IMR-90 (cell line): ENCODE measurements around the gene NRL. TPM values are rescaled to one million over a fixed set of nuclear protein-coding genes. Genes with fewer than 3 reads are reported as not detected.

Experiments used
- ATAC-seq: fragments of 200-7000 bp; cut with Tn5 transposase; 2 replicates; pipeline ENCODE4 v1.9.1; 2020; ENCODE audit warnings: low read depth, mild to moderate bottlenecking, moderate library complexity
- BruUV-seq: library from RNA; stranded (reverse); fragments of 400-500 nt; replicated peaks from 2 replicates; lab custom pipeline; 2021; lab: Mats Ljungman, UMichigan
- CTCF ChIA-PET: fragments of 300-600 bp; formaldehyde crosslinking; extraction: SDS; loops from one replicate; lab custom pipeline; 2021; ENCODE audit warnings: antibody characterized with exemption; lab: Yijun Ruan, JAX
- POLR2A ChIA-PET: fragments of 300-600 bp; sonication (Branson Sonifier 250); formaldehyde crosslinking; loops from one replicate; lab custom pipeline; 2022; ENCODE audit warnings: antibody characterized with exemption; ENCODE audit not compliant: unreplicated experiment; lab: Charles Lee
- DNase-seq: peaks from one replicate; pipeline ENCODE4 v3.0.0; 2013
- H2AFZ ChIP-seq: replicated peaks from 2 replicates; pipeline ENCODE3; 2013; ENCODE audit warnings: low read length, mild to moderate bottlenecking; ENCODE audit not compliant: poor library complexity
- H2AK5ac ChIP-seq: 2 replicates; pipeline ENCODE4 v1.6.1; 2013; ENCODE audit warnings: low read depth, low read length, inconsistent platforms
- H2AK9ac ChIP-seq: replicated peaks from 2 replicates; pipeline ENCODE3; 2013; ENCODE audit warnings: mild to moderate bottlenecking, low read depth, low read length, moderate library complexity; ENCODE audit not compliant: poor library complexity
- H2BK120ac ChIP-seq: 2 replicates; pipeline ENCODE4 v1.6.1; 2013; ENCODE audit warnings: low read depth, low read length, inconsistent platforms
- H2BK15ac ChIP-seq: 3 replicates; pipeline ENCODE4 v1.6.1; 2013; ENCODE audit warnings: low read depth, low read length, inconsistent platforms
- H2BK20ac ChIP-seq: 2 replicates; pipeline ENCODE4 v1.6.1; 2013; ENCODE audit warnings: low read depth, mild to moderate bottlenecking, inconsistent platforms, low read length, moderate library complexity
- H2BK5ac ChIP-seq: 2 replicates; pipeline ENCODE4 v1.6.1; 2013; ENCODE audit warnings: mild to moderate bottlenecking, low read depth, low read length, inconsistent platforms; ENCODE audit not compliant: poor library complexity, severe bottlenecking
- H3K14ac ChIP-seq: replicated peaks from 2 replicates; pipeline ENCODE4 v1.6.1; 2013; ENCODE audit warnings: low read depth, low read length, inconsistent platforms
- H3K18ac ChIP-seq: 2 replicates; pipeline ENCODE4 v1.6.1; 2013; ENCODE audit warnings: low read depth, low read length, control low read depth
- H3K23ac ChIP-seq: 2 replicates; pipeline ENCODE4 v1.6.1; 2013; ENCODE audit warnings: low read depth, low read length, inconsistent platforms
- H3K27ac ChIP-seq: 2 replicates; pipeline ENCODE4 v1.5.1; 2013; ENCODE audit warnings: mild to moderate bottlenecking, control low read depth, low read length; ENCODE audit not compliant: insufficient read depth
- H3K27me3 ChIP-seq: 2 replicates; pipeline ENCODE4 v1.6.1; 2013; ENCODE audit warnings: low read length; ENCODE audit not compliant: control insufficient read depth, insufficient read depth
- H3K36me3 ChIP-seq: 2 replicates; pipeline ENCODE4 v1.6.1; 2013; ENCODE audit warnings: low read length, mixed read lengths; ENCODE audit not compliant: control insufficient read depth, insufficient read depth
- H3K4ac ChIP-seq: 2 replicates; pipeline ENCODE4 v1.6.1; 2013; ENCODE audit warnings: low read depth, low read length, inconsistent platforms
- H3K4me1 ChIP-seq: 2 replicates; pipeline ENCODE4 v1.6.1; 2013; ENCODE audit warnings: low read length, mixed read lengths; ENCODE audit not compliant: control insufficient read depth, insufficient read depth
- H3K4me2 ChIP-seq: 2 replicates; pipeline ENCODE4 v1.6.1; 2013; ENCODE audit warnings: low read depth, mild to moderate bottlenecking, control low read depth, low read length, moderate library complexity
- H3K4me3 ChIP-seq: 2 replicates; pipeline ENCODE4 v1.5.1; 2013; ENCODE audit warnings: low read depth, mild to moderate bottlenecking, control low read depth, low read length, moderate library complexity; ENCODE audit not compliant: insufficient read depth
- H3K56ac ChIP-seq: 2 replicates; pipeline ENCODE4 v1.6.1; 2013; ENCODE audit warnings: low read length, inconsistent platforms; ENCODE audit not compliant: insufficient read depth; ENCODE audit errors: extremely low read depth
- H3K79me1 ChIP-seq, 2 experiments: 2 replicates each; pipeline ENCODE4 v1.6.1; 2013; ENCODE audit warnings: low read length in 2 of 2, inconsistent platforms in 1 of 2, low read depth in 1 of 2
- H3K9ac ChIP-seq: 2 replicates; pipeline ENCODE4 v1.6.1; 2013; ENCODE audit warnings: low read depth, low read length, control low read depth
- H3K9me1 ChIP-seq: 2 replicates; pipeline ENCODE4 v1.6.1; 2013; ENCODE audit warnings: low read length, inconsistent platforms; ENCODE audit not compliant: insufficient read depth
- H3K9me3 ChIP-seq: 2 replicates; pipeline ENCODE4 v1.6.1; 2013; ENCODE audit warnings: low read length; ENCODE audit not compliant: control insufficient read depth, insufficient read depth
- H4K20me1 ChIP-seq: 2 replicates; pipeline ENCODE4 v1.6.1; 2013; ENCODE audit warnings: low read length, inconsistent platforms; ENCODE audit not compliant: insufficient read depth
- H4K5ac ChIP-seq: 2 replicates; pipeline ENCODE4 v1.6.1; 2013; ENCODE audit warnings: mild to moderate bottlenecking, low read depth, low read length, control low read depth
- H4K8ac ChIP-seq, 2 experiments: 2 replicates each; pipeline ENCODE4 v1.6.1; 2013; ENCODE audit warnings: low read depth in 2 of 2, low read length in 2 of 2, control low read depth in 1 of 2, inconsistent platforms in 1 of 2
- H4K91ac ChIP-seq: 2 replicates; pipeline ENCODE4 v1.6.1; 2013; ENCODE audit warnings: low read depth, low read length, inconsistent platforms; ENCODE audit not compliant: insufficient read depth
- CEBPB ChIP-seq: IDR thresholded peaks from 2 replicates; pipeline ENCODE4 v1.6.1; 2012; ENCODE audit warnings: low read depth, low read length, improper control_type of control experiment
- MXI1 ChIP-seq: IDR thresholded peaks from 2 replicates; pipeline ENCODE4 v1.6.1; 2012; ENCODE audit warnings: low read depth, mild to moderate bottlenecking, low read length, moderate library complexity, borderline replicate concordance
- NFE2L2 ChIP-seq: fragments of 150-350 bp; IDR thresholded peaks from 2 replicates; pipeline ENCODE4 v1.6.1; 2016; ENCODE audit warnings: low read depth, mild to moderate bottlenecking, low read length
- POLR2A ChIP-seq: IDR thresholded peaks from 2 replicates; pipeline ENCODE4 v1.6.1; 2012; ENCODE audit warnings: mild to moderate bottlenecking, low read depth, low read length
- RAD21 ChIP-seq: IDR thresholded peaks from 2 replicates; pipeline ENCODE4 v1.6.1; 2012; ENCODE audit warnings: low read length, improper control_type of control experiment
- RCOR1 ChIP-seq: IDR thresholded peaks from 2 replicates; pipeline ENCODE4 v1.6.1; 2012; ENCODE audit warnings: mild to moderate bottlenecking, low read length, improper control_type of control experiment; ENCODE audit not compliant: insufficient replicate concordance
- WGBS, 2 experiments: methylation state at CpG; one replicate each; pipeline versions ENCODE4 v1.1.5 to v1.1.7; 2013; ENCODE audit warnings: missing lambda C conversion rate in 2 of 2; ENCODE audit not compliant: insufficient read length in 1 of 2; ENCODE audit errors: extremely low coverage in 2 of 2; 5-methylcytosine and 5-hydroxymethylcytosine counted together
- dilution Hi-C: fragments of 300-500 bp; cut with HindIII; formaldehyde crosslinking; loops from one replicate; pipeline ENCODE4 v1.14.3; 2018; ENCODE audit warnings: low sequenced_read_pairs; ENCODE audit not compliant: unreplicated experiment
- in situ Hi-C: fragments of 300-500 bp; cut with MboI; formaldehyde crosslinking; loops from 3 replicates; pipeline ENCODE4 v1.14.3; 2019; ENCODE audit warnings: low sequenced_read_pairs, inconsistent platforms, mixed read lengths
- intact Hi-C: fragments of 100-400 bp; cut with micrococcal nuclease; formaldehyde crosslinking; loops from 2 replicates; pipeline ENCODE4 v1.10.0; 2022
- polyA plus RNA-seq, 3 experiments: library from polyadenylated mRNA; depleted of rRNA; stranded (reverse); fragments of >200 nt; gene quantifications; 2 replicates each; pipeline ENCODE4 v1.2.3, GENCODE V29; 2012; ENCODE audit warnings: low replicate concordance in 1 of 3
- total RNA-seq: library from RNA; depleted of rRNA; stranded (reverse); fragments of >200 nt; gene quantifications from 2 replicates; pipeline ENCODE4 v1.2.3, GENCODE V29; 2012

NRL gene
- total and polyA plus RNA-seq, 2 of the 4 experiments (the other 2 are of a cell fraction), result 0.18 to 0.70 TPM

DNA sequence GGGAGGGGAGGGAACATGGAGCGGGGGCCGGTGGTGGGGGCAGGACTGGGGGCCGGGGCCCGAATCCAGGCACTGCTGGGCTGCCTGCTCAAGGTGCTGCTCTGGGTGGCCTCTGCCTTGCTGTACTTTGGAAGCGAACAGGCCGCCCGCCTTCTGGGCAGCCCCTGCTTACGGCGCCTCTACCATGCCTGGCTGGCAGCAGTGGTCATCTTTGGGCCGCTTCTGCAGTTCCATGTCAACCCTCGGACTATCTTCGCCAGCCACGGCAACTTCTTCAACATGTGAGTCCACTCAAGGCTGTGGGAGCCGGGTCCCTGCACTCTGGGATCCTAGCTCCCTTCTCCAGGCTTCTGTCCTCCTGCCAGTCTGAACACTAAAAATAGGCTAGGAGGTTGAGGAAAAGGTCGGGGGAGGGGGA, 16.8 kb upstream of the NRL start:
- no peak for TF ChIP-seq RAD21
- no peak for TF ChIP-seq NFE2L2
- TF ChIP-seq POLR2A, result no peak
- TF ChIP-seq RCOR1, result no peak
- TF ChIP-seq CEBPB, result no peak
- TF ChIP-seq MXI1, result no peak
- Histone ChIP-seq H4K5ac (no peak overlapping the region), H3K9ac (no peak overlapping the region), H3K4me1 (peaks cover 3% of the 10 kb centered on the region; the same call in 1 of the 2 replicates), H2BK15ac (no peak overlapping the region), H4K20me1 (no peaks in the 10 kb centered on the region), H3K79me1 (peaks cover 2 to 4% of the 10 kb centered on the region in 2 experiments; a peak in 3 of 4 replicates), H2AK5ac (no peak overlapping the region), H3K27me3 (no peaks in the 10 kb centered on the region), H2BK120ac (no peak overlapping the region), H2BK5ac (no peak overlapping the region), H3K36me3 (no peaks in the 10 kb centered on the region), H3K18ac (no peak overlapping the region), H3K4me2 (no peak overlapping the region), H3K4ac (no peak overlapping the region), H3K9me1 (0 out of 2 replicates have a peak, but pooled peaks cover under 1% of the 10 kb centered on the region), H3K27ac (no peak overlapping the region), H3K4me3 (no peak overlapping the region), H3K23ac (no peak overlapping the region), H2AFZ (no peak overlapping the region), H2BK20ac (no peak overlapping the region), H3K56ac (no peak overlapping the region), H3K9me3 (no peaks in the 10 kb centered on the region), H3K14ac (no peak overlapping the region), H4K8ac (no peak overlapping the region), H2AK9ac (no peak overlapping the region), H4K91ac (no peak overlapping the region)
- dilution Hi-C loops, result no loop called here
- intact Hi-C loops, result no loop called here
- CTCF ChIA-PET, result no interaction called here
- 70% methylated on average over 7 of the region's 15 CpGs; no CpG with 5 or more reads in 1 of the 2 experiments for WGBS, 2 experiments
- DNase-seq (no peak), ATAC-seq (no peak)
- POLR2A ChIA-PET, result no interaction called here
- in situ Hi-C loops, result loop anchor here (10.0 to 25.0 kb wide), 3 partner anchors 303 to 1044 kb away; partner anchors contain the start of genes ACIN1, BCL2L2, C14orf119 and PABPN1
- no TSS peak for BruUV-seq
